Loucy (cell line): ENCODE data around the gene SRC.

Experiments
- H2AFZ ChIP-seq: fragments of 200-600 bp; sonication (generic); 2 replicates; pipeline ENCODE4 v1.6.0; 2016; ENCODE audit warnings: antibody characterized with exemption, mild to moderate bottlenecking, low read length, moderate library complexity
- H3F3A ChIP-seq: fragments of 200-600 bp; 2 replicates; pipeline ENCODE4 v1.6.0; 2016; ENCODE audit warnings: antibody characterized with exemption, low read depth, mild to moderate bottlenecking
- H3K27me3 ChIP-seq: fragments of 200-600 bp; sonication (generic); 2 replicates; pipeline ENCODE4 v1.6.1; 2014; ENCODE audit warnings: low read length, mild to moderate bottlenecking; ENCODE audit not compliant: insufficient read depth, poor library complexity, severe bottlenecking
- H3K36me3 ChIP-seq: fragments of 200-600 bp; sonication (generic); 2 replicates; pipeline ENCODE4 v1.6.1; 2016; ENCODE audit warnings: low read length; ENCODE audit not compliant: insufficient read depth
- H3K4me1 ChIP-seq: fragments of 200-600 bp; sonication (generic); 2 replicates; pipeline ENCODE4 v1.5.1; 2014; ENCODE audit warnings: low read length, mild to moderate bottlenecking; ENCODE audit not compliant: insufficient read depth, poor library complexity, severe bottlenecking
- H3K4me2 ChIP-seq: fragments of 200-600 bp; sonication (generic); 2 replicates; pipeline ENCODE4 v1.6.0; 2014; ENCODE audit warnings: antibody characterized with exemption, low read length, low read depth, mild to moderate bottlenecking; ENCODE audit not compliant: poor library complexity, severe bottlenecking
- H3K4me3 ChIP-seq: fragments of 200-600 bp; sonication (generic); 2 replicates; pipeline ENCODE4 v1.5.1; 2014; ENCODE audit warnings: low read length, mild to moderate bottlenecking, mixed read lengths; ENCODE audit not compliant: poor library complexity, severe bottlenecking
- H3K79me2 ChIP-seq: fragments of 200-600 bp; sonication (generic); 2 replicates; pipeline ENCODE4 v1.6.1; 2014; ENCODE audit warnings: low read length; ENCODE audit not compliant: insufficient read depth
- H3K9ac ChIP-seq: fragments of 200-600 bp; sonication (generic); 2 replicates; pipeline ENCODE4 v1.6.0; 2014; ENCODE audit warnings: mild to moderate bottlenecking, low read depth, low read length, moderate library complexity; ENCODE audit not compliant: poor library complexity, severe bottlenecking
- H3K9me2 ChIP-seq: fragments of 200-600 bp; sonication (generic); replicated peaks from 2 replicates; pipeline ENCODE4 v1.6.1; 2016; ENCODE audit warnings: low read depth, low read length, mixed read lengths
- H3K9me3 ChIP-seq: fragments of 200-600 bp; sonication (generic); 2 replicates; pipeline ENCODE4 v1.6.1; 2014; ENCODE audit warnings: mild to moderate bottlenecking, antibody characterized with exemption, low read length, low read depth; ENCODE audit not compliant: insufficient read depth
- H4K20me1 ChIP-seq: fragments of 200-600 bp; sonication (generic); 2 replicates; pipeline ENCODE4 v1.6.0; 2014; ENCODE audit warnings: antibody characterized with exemption, low read length, mild to moderate bottlenecking; ENCODE audit not compliant: insufficient read depth, poor library complexity, severe bottlenecking
- EZH2phosphoT487 ChIP-seq: fragments of 200-600 bp; IDR thresholded peaks from 2 replicates; pipeline ENCODE4 v1.6.1; 2018; ENCODE audit warnings: antibody characterized with exemption, mild to moderate bottlenecking, moderate library complexity, borderline replicate concordance
- TF ChIP-seq, protein P1 (sequence below): fragments of 200-600 bp; sonication (generic); conservative IDR thresholded peaks from 2 replicates; pipeline ENCODE4 v1.5.1; 2014; ENCODE audit warnings: mild to moderate bottlenecking, antibody characterized with exemption, low read length

SRC gene

DNA sequence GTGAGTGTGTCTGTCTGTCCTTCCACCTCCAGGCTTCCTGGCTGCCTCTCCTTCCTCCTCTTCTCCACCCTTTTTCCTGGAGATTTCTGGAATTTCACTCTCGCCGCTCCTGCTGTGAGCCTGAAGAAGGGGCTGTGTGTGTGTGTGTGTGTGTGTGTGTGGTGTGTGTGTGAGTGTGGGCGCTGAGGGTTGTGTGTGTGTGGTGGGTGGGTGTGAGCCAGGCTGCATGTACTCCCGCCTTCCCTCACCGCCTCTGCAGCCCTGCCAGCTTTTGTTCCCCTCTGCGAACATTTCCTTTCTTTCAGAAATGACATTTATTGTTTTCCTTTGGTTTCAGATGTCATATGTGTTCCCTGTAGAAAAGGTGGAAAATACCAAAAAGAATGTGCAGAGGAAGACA, 76.0 kb downstream of the SRC start:
- H3K4me2 ChIP-seq = no peak overlapping the region
- H3K79me2 ChIP-seq = no peaks in the 10 kb centered on the region
- H3K9ac ChIP-seq = no peak overlapping the region
- no peaks in the 10 kb centered on the region for H3K27me3 ChIP-seq
- no peaks in the 10 kb centered on the region for H3K36me3 ChIP-seq
- no peaks in the 10 kb centered on the region for H3K9me3 ChIP-seq
- TF ChIP-seq, protein P1, sequence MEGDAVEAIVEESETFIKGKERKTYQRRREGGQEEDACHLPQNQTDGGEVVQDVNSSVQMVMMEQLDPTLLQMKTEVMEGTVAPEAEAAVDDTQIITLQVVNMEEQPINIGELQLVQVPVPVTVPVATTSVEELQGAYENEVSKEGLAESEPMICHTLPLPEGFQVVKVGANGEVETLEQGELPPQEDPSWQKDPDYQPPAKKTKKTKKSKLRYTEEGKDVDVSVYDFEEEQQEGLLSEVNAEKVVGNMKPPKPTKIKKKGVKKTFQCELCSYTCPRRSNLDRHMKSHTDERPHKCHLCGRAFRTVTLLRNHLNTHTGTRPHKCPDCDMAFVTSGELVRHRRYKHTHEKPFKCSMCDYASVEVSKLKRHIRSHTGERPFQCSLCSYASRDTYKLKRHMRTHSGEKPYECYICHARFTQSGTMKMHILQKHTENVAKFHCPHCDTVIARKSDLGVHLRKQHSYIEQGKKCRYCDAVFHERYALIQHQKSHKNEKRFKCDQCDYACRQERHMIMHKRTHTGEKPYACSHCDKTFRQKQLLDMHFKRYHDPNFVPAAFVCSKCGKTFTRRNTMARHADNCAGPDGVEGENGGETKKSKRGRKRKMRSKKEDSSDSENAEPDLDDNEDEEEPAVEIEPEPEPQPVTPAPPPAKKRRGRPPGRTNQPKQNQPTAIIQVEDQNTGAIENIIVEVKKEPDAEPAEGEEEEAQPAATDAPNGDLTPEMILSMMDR = no peak
- no peak for TF ChIP-seq EZH2phosphoT487
- no peaks in the 10 kb centered on the region for H3K9me2 ChIP-seq
- no peak overlapping the region for H3K4me3 ChIP-seq
- no peaks in the 10 kb centered on the region for H3F3A ChIP-seq
- no peaks in the 10 kb centered on the region for H4K20me1 ChIP-seq
- H2AFZ ChIP-seq = no peak overlapping the region
- H3K4me1 ChIP-seq = no peaks in the 10 kb centered on the region

DNA sequence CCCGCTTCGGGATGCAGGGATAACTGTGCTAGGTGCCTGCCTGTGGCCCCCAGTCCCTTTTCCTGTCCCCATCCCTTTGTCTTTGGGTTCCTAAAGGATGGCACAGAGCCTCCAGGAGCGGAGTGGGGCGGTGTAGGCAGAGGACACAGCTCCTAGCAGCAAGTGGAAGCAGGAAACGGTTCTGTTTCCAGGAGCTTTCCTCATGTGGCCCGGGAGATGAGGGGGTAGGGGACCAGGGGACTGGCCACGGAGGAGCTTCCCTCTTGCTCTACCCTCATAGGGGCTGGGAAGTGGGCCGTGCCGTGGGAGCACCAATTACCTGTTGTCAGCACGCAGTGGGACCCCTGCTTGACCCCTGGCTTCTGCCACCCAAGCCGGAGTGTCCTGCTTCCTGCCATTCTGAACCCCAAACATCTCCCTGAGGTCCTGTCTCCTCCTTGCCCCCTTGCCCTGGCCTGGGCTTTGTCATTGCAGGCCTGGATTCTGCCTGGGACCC, 76.9 kb downstream of the SRC start:
- no peak for TF ChIP-seq EZH2phosphoT487
- TF ChIP-seq, protein P1 = no peak
- Histone ChIP-seq H3K4me3 (no peak overlapping the region), H3K4me2 (no peak overlapping the region), H3K79me2 (no peaks in the 10 kb centered on the region), H3K9ac (no peak overlapping the region), H2AFZ (no peak overlapping the region), H3K4me1 (no peaks in the 10 kb centered on the region), H3K27me3 (no peaks in the 10 kb centered on the region), H3K36me3 (no peaks in the 10 kb centered on the region), H4K20me1 (no peaks in the 10 kb centered on the region), H3K9me2 (no peaks in the 10 kb centered on the region), H3K9me3 (no peaks in the 10 kb centered on the region), H3F3A (no peaks in the 10 kb centered on the region)

DNA sequence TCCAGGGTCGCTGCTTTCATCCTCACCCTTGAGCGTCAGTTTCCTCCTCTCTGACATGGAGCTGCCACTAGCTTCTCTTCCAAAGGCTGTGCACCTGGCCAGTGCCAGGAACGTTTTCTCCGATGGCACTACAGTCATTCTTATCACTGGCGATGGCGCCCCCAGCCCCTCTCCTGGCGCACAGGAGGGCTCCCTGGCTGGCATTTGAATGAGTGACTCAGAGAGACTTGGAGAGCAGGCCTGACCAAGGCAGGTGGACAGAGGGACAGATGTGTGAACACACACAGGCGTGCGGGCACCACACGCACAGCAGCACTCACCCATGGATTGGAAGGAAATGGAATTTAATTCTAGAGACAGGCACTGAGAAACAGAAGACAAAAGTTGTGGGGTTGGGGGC, 77.6 kb downstream of the SRC start:
- no peak overlapping the region for H3K4me3 ChIP-seq
- H3K9ac ChIP-seq = no peak overlapping the region
- H3K9me2 ChIP-seq = no peaks in the 10 kb centered on the region
- no peaks in the 10 kb centered on the region for H3K27me3 ChIP-seq
- no peaks in the 10 kb centered on the region for H4K20me1 ChIP-seq
- no peak overlapping the region for H3K4me2 ChIP-seq
- no peaks in the 10 kb centered on the region for H3F3A ChIP-seq
- TF ChIP-seq, protein P1 = no peak
- TF ChIP-seq EZH2phosphoT487 = no peak
- no peaks in the 10 kb centered on the region for H3K4me1 ChIP-seq
- no peaks in the 10 kb centered on the region for H3K36me3 ChIP-seq
- no peaks in the 10 kb centered on the region for H3K9me3 ChIP-seq
- H3K79me2 ChIP-seq = no peaks in the 10 kb centered on the region
- H2AFZ ChIP-seq = no peak overlapping the region
